Central memory CD8-positive, alpha-beta T cell (primary cell): ENCODE measurements around the gene RUNDC3A.

Experiments
- ATAC-seq: fragments of 150-1000 bp; cut with Tn5 transposase; replicated peaks from 2 replicates; pipeline ENCODE4 v1.10.0; 2022; ENCODE audit warnings: mild to moderate bottlenecking, moderate FRiP score, moderate number of reproducible peaks; ENCODE audit not compliant: poor library complexity, severe bottlenecking; ENCODE audit errors: extremely low read depth
- DNase-seq, 2 donors: peaks; one replicate each; pipeline ENCODE4 v3.0.0; 2021; ENCODE audit warnings: low spot score in 2 of 2
- H3K27ac Mint-ChIP-seq: one replicate; pipeline ENCODE4 v1.8.0; 2022; ENCODE audit warnings: low read depth, mild to moderate bottlenecking, moderate library complexity, mixed read lengths
- H3K27me3 Mint-ChIP-seq: one replicate; pipeline ENCODE4 v1.8.0; 2022; ENCODE audit warnings: mixed read lengths
- H3K36me3 Mint-ChIP-seq: one replicate; pipeline ENCODE4 v1.8.0; 2022; ENCODE audit warnings: mild to moderate bottlenecking, moderate library complexity, mixed read lengths; ENCODE audit not compliant: insufficient read depth
- H3K4me1 Mint-ChIP-seq: one replicate; pipeline ENCODE4 v1.8.0; 2022; ENCODE audit warnings: mixed read lengths
- H3K4me3 Mint-ChIP-seq: one replicate; pipeline ENCODE4 v1.8.0; 2022; ENCODE audit warnings: mild to moderate bottlenecking, moderate library complexity, mixed read lengths
- H3K9me3 Mint-ChIP-seq: one replicate; pipeline ENCODE4 v1.8.0; 2022; ENCODE audit warnings: mixed read lengths

Gene RUNDC3A

GRCh38 chr17:44315760-44316731, 7.6 kb downstream of the RUNDC3A start:
- no peak overlapping the region for H3K27ac Mint-ChIP-seq
- H3K36me3 Mint-ChIP-seq = peaks cover 16% of the 10 kb centered on the region
- ATAC-seq = no peak

GRCh38 chr17:44317545-44317944, 9.1 kb downstream of the RUNDC3A start:
- Mint-ChIP-seq H3K4me1 (peaks cover 28% of the 10 kb centered on the region), H3K9me3 (no peaks in the 10 kb centered on the region), H3K27ac (no peak overlapping the region), H3K4me3 (no peak overlapping the region), H3K27me3 (peaks cover 48% of the 10 kb centered on the region), H3K36me3 (peaks cover 21% of the 10 kb centered on the region)
- DNase-seq (no peak), ATAC-seq (no peak)

More at GRCh38 chr17:44315760-44316731, 7.6 kb downstream of the RUNDC3A start:
- H3K4me1 Mint-ChIP-seq = peaks cover 16% of the 10 kb centered on the region
- no peaks in the 10 kb centered on the region for H3K9me3 Mint-ChIP-seq
- H3K4me3 Mint-ChIP-seq = peak overlapping the region; percentile 66
- DNase-seq = no peak
- peaks cover 48% of the 10 kb centered on the region for H3K27me3 Mint-ChIP-seq

DNA sequence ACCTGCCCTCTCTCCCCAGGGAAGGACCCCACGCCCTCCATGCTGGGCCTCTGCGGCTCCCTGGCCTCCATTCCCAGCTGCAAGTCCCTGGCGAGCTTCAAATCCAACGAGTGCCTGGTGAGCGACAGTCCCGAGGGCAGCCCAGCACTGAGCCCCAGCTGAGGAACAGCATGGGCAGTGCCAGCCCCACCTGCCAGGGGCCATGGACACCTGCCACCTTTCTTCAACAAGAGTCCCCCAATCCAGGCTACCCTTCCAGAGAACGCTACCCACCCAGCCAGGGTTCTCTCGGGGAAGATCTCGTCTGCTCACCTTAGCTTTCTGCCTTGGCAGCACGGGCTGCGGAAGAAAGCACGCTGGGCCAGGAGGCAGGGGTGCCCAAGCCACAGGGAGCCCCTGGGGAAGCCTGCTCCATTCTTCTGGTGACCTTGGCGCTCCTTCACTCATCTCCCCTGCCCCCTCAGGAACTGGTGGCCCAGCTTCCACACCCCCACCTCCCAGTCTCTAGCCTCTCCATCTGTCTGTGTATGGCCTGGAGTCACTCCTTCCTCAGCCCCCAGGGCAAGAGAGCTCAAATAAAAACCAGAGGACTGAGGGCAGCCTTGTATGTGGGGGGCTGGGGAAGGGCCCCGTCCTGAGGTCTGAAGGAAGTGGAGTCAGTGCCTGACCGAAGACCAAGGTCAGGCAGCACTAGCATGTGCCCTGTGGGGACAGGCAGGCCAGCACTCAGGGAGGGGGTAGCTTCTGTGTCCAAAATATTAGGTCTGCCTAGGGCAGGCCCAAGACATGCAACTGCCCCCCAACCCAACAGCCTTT, 9.9 kb downstream of the RUNDC3A start:
- H3K27ac Mint-ChIP-seq = no peak overlapping the region
- ATAC-seq = no peak
- DNase-seq = no peak

DNA sequence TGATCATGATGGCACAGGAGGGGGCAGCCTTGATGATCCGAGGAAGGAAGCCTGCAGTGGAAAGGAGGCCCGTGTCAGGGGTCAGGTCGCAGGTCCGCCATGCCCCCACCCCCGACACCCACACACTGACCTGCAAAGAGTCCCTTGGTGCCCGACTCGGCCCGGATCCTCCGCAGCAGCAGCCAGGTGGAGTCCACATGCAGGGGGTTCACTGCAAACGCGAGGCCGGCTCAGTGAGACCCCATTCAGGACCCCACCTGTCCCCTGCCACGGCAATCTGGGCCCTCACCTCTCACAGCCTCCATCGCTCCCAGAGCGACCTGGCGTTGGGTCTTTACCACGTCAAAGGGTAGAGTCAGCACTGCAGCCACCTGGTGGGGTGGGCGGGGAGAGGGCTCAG, 11.7 kb downstream of the RUNDC3A start:
- no peak for ATAC-seq
- Mint-ChIP-seq H3K4me1 (peaks cover 34% of the 10 kb centered on the region), H3K27ac (no peak overlapping the region), H3K4me3 (no peak overlapping the region), H3K27me3 (peaks cover 28% of the 10 kb centered on the region), H3K9me3 (no peaks in the 10 kb centered on the region), H3K36me3 (peaks cover 27% of the 10 kb centered on the region)
- no peak for DNase-seq

More for the DNA sequence above, 9.9 kb downstream of the RUNDC3A start:
- no peak overlapping the region for H3K4me3 Mint-ChIP-seq
- peaks cover 21% of the 10 kb centered on the region for H3K36me3 Mint-ChIP-seq
- H3K4me1 Mint-ChIP-seq = peaks cover 28% of the 10 kb centered on the region
- no peaks in the 10 kb centered on the region for H3K9me3 Mint-ChIP-seq
- H3K27me3 Mint-ChIP-seq = peaks cover 41% of the 10 kb centered on the region

GRCh38 chr17:44321246-44322120, 13.1 kb downstream of the RUNDC3A start:
- DNase-seq = no peak
- Mint-ChIP-seq H3K4me3 (no peak overlapping the region), H3K27ac (no peak overlapping the region), H3K9me3 (no peaks in the 10 kb centered on the region), H3K4me1 (peaks cover 23% of the 10 kb centered on the region), H3K27me3 (peaks cover 15% of the 10 kb centered on the region), H3K36me3 (peaks cover 32% of the 10 kb centered on the region)
- no peak for ATAC-seq

GRCh38 chr17:44322236-44322895, 14.0 kb downstream of the RUNDC3A start:
- Mint-ChIP-seq H3K4me1 (peaks cover 26% of the 10 kb centered on the region), H3K27me3 (peaks cover 6% of the 10 kb centered on the region), H3K27ac (no peak overlapping the region), H3K9me3 (no peaks in the 10 kb centered on the region), H3K36me3 (peaks cover 30% of the 10 kb centered on the region), H3K4me3 (peak overlapping the region; percentile 32)
- ATAC-seq = no peak
- no peak for DNase-seq

- DNase-seq = no peak
- no peak for ATAC-seq
- Mint-ChIP-seq H3K4me3 (peak overlapping the region; percentile 87), H3K36me3 (peaks cover 30% of the 10 kb centered on the region), H3K9me3 (no peaks in the 10 kb centered on the region), H3K27ac (peak overlapping the region; percentile 32), H3K4me1 (peaks cover 23% of the 10 kb centered on the region), H3K27me3 (no peaks in the 10 kb centered on the region)
These were observed 15.1 kb downstream of the RUNDC3A start for GRCh38 chr17:44323359-44324091.

DNA sequence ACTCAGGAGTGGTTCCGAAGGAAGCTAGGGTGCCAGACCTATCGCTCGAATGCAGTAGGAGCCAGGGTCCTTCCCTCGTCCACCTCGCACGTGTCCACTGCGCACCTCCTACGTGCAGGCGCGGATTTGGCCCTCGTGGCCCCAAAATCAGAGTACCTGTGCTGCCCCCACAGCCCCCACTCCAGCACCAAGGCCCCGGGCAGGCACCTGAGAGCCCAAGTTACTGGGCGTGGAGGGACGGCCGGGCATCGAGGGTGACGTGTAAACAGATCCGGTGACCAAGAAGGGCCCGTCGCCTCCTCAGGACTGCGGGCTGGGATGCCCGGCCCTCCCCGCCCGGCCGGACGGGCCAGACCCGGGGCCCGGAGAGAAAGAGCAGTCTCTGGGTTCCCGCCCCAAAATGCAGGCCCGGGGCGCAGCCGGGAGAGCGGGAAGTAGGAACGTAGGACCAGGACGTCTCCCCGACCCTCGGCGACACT, 15.7 kb downstream of the RUNDC3A start:
- ATAC-seq = no peak
- Mint-ChIP-seq H3K4me3 (peak overlapping the region; percentile 87), H3K9me3 (no peaks in the 10 kb centered on the region), H3K27ac (peak overlapping the region; percentile 32), H3K36me3 (peaks cover 28% of the 10 kb centered on the region), H3K4me1 (peaks cover 23% of the 10 kb centered on the region), H3K27me3 (no peaks in the 10 kb centered on the region)
- no peak for DNase-seq

- H3K4me1 Mint-ChIP-seq = peaks cover 23% of the 10 kb centered on the region
- H3K9me3 Mint-ChIP-seq = no peaks in the 10 kb centered on the region
- H3K4me3 Mint-ChIP-seq = peak within 1 kb of the TSS; percentile 87
- peak within 1 kb of the TSS; percentile 89 for H3K27ac Mint-ChIP-seq
- H3K27me3 Mint-ChIP-seq = no peaks in the 10 kb centered on the region
- DNase-seq = peak; percentile 93 to 94
- ATAC-seq = peak; percentile 69
- peaks cover 24% of the 10 kb centered on the region for H3K36me3 Mint-ChIP-seq
These were observed 16.3 kb downstream of the RUNDC3A start, which contains the start of gene SLC25A39 for GRCh38 chr17:44324571-44325275. Gene SLC25A39, minus strand, starts transcription at chr17:44324823. Its CDS starts 1,261 bp downstream, at chr17:44323562.

- Mint-ChIP-seq H3K4me3 (peak overlapping the region; percentile 87), H3K9me3 (no peaks in the 10 kb centered on the region), H3K4me1 (peaks cover 22% of the 10 kb centered on the region), H3K36me3 (peaks cover 14% of the 10 kb centered on the region), H3K27ac (peak overlapping the region; percentile 89), H3K27me3 (no peaks in the 10 kb centered on the region)
- ATAC-seq (peak; percentile 81), DNase-seq (peak; percentile 80 to 93)
These were observed 18.6 kb downstream of the RUNDC3A start for GRCh38 chr17:44326861-44327444.
